RWPE2 (cell line): ENCODE data around the gene PRMT1.
A peak's percentile ranks its signal among the peaks of the same experiment; 100 is the strongest.

Source experiments
- ATAC-seq: fragments of 200-7000 bp; cut with Tn5 transposase; 3 replicates; pipeline ENCODE4 v1.9.1; 2021; ENCODE audit warnings: low read depth
- DNase-seq: peaks from one replicate; pipeline ENCODE4 v3.0.0-alpha.2; 2020; ENCODE audit warnings: low spot score
- H3K27ac ChIP-seq: fragments of 450-650 bp; 2 replicates; pipeline ENCODE4 v1.5.1; 2017; ENCODE audit warnings: mild to moderate bottlenecking; ENCODE audit not compliant: poor library complexity, severe bottlenecking
- H3K27me3 ChIP-seq: fragments of 250-450 bp; sonication (Bioruptor Pico); 2 replicates; pipeline ENCODE4 v1.5.1; 2021; ENCODE audit warnings: mild to moderate bottlenecking, moderate library complexity; ENCODE audit not compliant: insufficient read depth, poor library complexity, severe bottlenecking
- H3K36me3 ChIP-seq: fragments of 250-450 bp; sonication (Bioruptor Pico); 2 replicates; pipeline ENCODE4 v1.5.1; 2020; ENCODE audit warnings: low read depth, mild to moderate bottlenecking, moderate library complexity
- H3K4me1 ChIP-seq: fragments of 250-450 bp; sonication (Bioruptor Pico); 2 replicates; pipeline ENCODE4 v1.5.1; 2021; ENCODE audit warnings: mild to moderate bottlenecking, moderate library complexity; ENCODE audit not compliant: insufficient read depth, poor library complexity, severe bottlenecking
- H3K4me3 ChIP-seq: fragments of 250-450 bp; sonication (Bioruptor Pico); 2 replicates; pipeline ENCODE4 v1.5.1; 2021; ENCODE audit warnings: mild to moderate bottlenecking, moderate library complexity; ENCODE audit not compliant: severe bottlenecking
- H3K9me3 ChIP-seq: fragments of 250-450 bp; sonication (Bioruptor Pico); 2 replicates; pipeline ENCODE4 v1.5.1; 2021; ENCODE audit warnings: mild to moderate bottlenecking, moderate library complexity; ENCODE audit not compliant: severe bottlenecking
- TF ChIP-seq, protein P1 (sequence below): fragments of 450-650 bp; IDR thresholded peaks from one replicate; pipeline ENCODE4 v1.5.1; 2017; ENCODE audit warnings: mild to moderate bottlenecking, moderate library complexity; ENCODE audit not compliant: poor library complexity, severe bottlenecking

Gene PRMT1

DNA sequence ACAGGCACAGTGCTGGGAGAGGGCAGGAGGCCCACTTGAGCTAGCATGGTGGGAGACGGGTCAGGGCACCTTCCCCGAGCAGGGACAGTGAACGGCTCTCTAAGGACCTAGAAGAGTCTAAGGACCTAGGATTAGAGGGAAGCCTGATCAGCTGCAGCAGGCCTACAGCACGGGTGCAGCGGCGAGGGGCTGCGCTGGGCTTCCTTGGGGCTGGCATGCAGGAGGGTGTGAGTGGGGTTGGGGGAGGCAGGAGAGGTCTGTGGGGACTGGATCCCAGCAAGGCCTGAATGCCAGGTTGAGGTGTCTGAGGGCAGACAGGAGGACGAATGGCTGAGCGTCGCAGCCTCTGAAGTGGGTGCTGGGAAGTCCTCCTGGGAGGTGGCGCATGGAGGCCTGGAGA lies 31.5 kb upstream of the PRMT1 start:
- DNase-seq (peak; percentile 49), ATAC-seq (no peak)
- TF ChIP-seq, protein P1, sequence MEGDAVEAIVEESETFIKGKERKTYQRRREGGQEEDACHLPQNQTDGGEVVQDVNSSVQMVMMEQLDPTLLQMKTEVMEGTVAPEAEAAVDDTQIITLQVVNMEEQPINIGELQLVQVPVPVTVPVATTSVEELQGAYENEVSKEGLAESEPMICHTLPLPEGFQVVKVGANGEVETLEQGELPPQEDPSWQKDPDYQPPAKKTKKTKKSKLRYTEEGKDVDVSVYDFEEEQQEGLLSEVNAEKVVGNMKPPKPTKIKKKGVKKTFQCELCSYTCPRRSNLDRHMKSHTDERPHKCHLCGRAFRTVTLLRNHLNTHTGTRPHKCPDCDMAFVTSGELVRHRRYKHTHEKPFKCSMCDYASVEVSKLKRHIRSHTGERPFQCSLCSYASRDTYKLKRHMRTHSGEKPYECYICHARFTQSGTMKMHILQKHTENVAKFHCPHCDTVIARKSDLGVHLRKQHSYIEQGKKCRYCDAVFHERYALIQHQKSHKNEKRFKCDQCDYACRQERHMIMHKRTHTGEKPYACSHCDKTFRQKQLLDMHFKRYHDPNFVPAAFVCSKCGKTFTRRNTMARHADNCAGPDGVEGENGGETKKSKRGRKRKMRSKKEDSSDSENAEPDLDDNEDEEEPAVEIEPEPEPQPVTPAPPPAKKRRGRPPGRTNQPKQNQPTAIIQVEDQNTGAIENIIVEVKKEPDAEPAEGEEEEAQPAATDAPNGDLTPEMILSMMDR, result no peak
- Histone ChIP-seq H3K27ac (no peak overlapping the region), H3K36me3 (peaks cover 51% of the 10 kb centered on the region), H3K9me3 (no peaks in the 10 kb centered on the region), H3K4me1 (no peaks in the 10 kb centered on the region), H3K27me3 (no peaks in the 10 kb centered on the region), H3K4me3 (no peak overlapping the region)

DNA sequence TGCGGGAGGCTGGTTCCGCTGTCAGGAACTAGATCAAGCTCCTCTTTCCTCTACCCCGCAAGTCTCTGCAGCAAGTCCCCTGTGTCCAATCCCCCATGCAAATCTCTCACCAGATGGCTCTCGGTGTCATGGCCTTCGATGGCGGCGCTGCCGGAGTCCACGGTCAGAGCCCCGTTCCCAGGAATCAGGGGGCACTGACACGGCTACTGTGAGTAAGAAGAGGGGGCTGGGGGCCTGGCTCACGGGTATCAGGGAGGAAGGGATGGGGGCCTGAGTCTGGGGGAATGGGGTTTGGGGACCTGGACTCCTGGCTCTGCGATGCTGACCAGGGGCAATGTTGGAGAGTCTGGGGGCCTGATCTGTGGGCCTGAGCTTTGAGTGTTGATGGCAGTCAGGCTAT lies 31.1 kb upstream of the PRMT1 start:
- no peaks in the 10 kb centered on the region for H3K27me3 ChIP-seq
- H3K4me1 ChIP-seq, result no peaks in the 10 kb centered on the region
- H3K27ac ChIP-seq, result no peak overlapping the region
- no peak overlapping the region for H3K4me3 ChIP-seq
- DNase-seq (no peak), ATAC-seq (no peak)
- TF ChIP-seq, protein P1, result no peak
- H3K36me3 ChIP-seq, result peaks cover 51% of the 10 kb centered on the region
- no peaks in the 10 kb centered on the region for H3K9me3 ChIP-seq

DNA sequence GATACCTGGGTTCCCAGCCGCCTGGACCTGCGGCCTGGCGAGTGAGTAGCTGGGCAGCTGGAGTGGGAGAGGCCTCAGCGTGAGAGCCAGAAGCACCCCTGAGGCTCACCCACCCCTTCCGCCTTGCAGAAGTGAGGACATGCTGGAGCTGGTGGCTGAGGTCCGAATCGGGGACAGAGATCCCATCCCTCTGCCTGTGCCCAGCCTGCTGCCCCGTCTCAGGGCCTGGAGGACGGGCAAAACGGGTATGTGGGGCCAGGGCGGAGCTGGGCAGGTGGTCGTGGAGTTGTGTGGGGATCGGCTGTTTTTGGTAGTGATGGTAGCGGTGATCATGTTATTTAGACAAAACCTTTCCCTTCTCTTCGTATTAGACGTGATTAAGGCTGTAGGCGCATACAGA lies 30.5 kb upstream of the PRMT1 start:
- no peak for DNase-seq
- Histone ChIP-seq H3K36me3 (peaks cover 51% of the 10 kb centered on the region), H3K4me1 (no peaks in the 10 kb centered on the region), H3K27ac (no peak overlapping the region), H3K4me3 (no peak overlapping the region), H3K27me3 (no peaks in the 10 kb centered on the region), H3K9me3 (no peaks in the 10 kb centered on the region)
- no peak for ATAC-seq
- TF ChIP-seq, protein P1, result no peak

DNA sequence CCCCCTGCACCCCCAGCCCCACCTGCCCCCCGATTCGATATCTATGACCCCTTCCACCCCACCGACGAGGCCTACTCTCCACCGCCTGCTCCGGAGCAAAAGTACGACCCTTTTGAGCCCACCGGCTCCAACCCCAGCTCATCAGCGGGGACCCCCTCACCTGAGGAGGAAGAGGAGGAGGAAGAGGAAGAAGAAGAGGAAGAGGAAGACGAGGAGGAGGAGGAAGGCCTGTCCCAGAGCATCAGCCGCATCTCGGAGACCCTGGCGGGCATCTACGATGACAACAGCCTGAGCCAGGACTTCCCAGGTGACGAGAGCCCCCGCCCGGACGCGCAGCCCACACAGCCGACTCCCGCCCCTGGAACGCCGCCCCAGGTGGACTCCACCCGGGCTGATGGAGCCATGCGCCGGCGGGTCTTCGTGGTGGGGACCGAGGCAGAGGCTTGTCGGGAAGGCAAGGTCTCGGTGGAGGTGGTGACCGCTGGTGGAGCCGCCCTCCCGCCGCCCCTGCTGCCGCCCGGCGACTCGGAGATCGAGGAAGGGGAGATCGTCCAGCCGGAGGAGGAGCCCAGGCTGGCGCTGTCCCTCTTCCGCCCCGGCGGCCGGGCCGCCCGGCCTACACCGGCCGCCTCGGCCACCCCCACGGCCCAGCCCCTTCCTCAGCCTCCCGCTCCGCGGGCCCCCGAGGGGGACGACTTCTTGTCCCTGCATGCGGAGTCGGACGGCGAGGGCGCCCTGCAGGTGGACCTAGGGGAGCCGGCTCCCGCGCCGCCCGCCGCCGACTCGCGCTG lies 25.8 kb upstream of the PRMT1 start:
- H3K27ac ChIP-seq, result no peak overlapping the region
- DNase-seq, result no peak
- no peak for ATAC-seq
- no peaks in the 10 kb centered on the region for H3K27me3 ChIP-seq
- H3K9me3 ChIP-seq, result no peaks in the 10 kb centered on the region
- TF ChIP-seq, protein P1, result no peak
- H3K4me1 ChIP-seq, result no peaks in the 10 kb centered on the region
- H3K4me3 ChIP-seq, result no peak overlapping the region
- H3K36me3 ChIP-seq, result peaks cover 72% of the 10 kb centered on the region
